H1 (cell line): ENCODE results near the gene GPC1. TPM values are rescaled to one million over a fixed set of nuclear protein-coding genes. Genes with fewer than 3 reads are reported as not detected.

Experiments used
- CTCF ChIA-PET: fragments of 300-600 bp; sonication (Branson Sonifier 250); formaldehyde crosslinking; loops from one replicate; lab custom pipeline; 2021; ENCODE audit not compliant: partially characterized antibody; lab: Charles Lee
- POLR2A ChIA-PET: fragments of 300-600 bp; sonication (Branson Sonifier 250); formaldehyde crosslinking; loops from one replicate; lab custom pipeline; 2021; ENCODE audit warnings: inconsistent platforms; ENCODE audit not compliant: partially characterized antibody; lab: Charles Lee
- DNase-seq, 2 experiments: peaks; one replicate each; pipeline versions ENCODE4 v3.0.0 to v3.0.0-alpha.2; 2010 to 2022; ENCODE audit warnings: low spot score in 2 of 2, low read depth in 1 of 2, mixed read lengths in 1 of 2
- FAIRE-seq: peaks from 2 replicates; lab custom pipeline; 2011; peaks lifted over from hg19 to GRCh38; lab: Jason Lieb, UNC
- H2AFZ ChIP-seq: 2 replicates; pipeline ENCODE4 v1.8.1; 2012; ENCODE audit warnings: low read length, inconsistent platforms
- H2AK5ac ChIP-seq: 2 replicates; pipeline ENCODE4 v1.6.1; 2013; ENCODE audit warnings: low read depth, low read length
- H2BK120ac ChIP-seq: replicated peaks from 2 replicates; pipeline ENCODE3; 2013; ENCODE audit warnings: low read depth, low read length, inconsistent platforms
- H2BK12ac ChIP-seq: 2 replicates; pipeline ENCODE4 v1.6.1; 2013; ENCODE audit warnings: low read depth, low read length
- H2BK15ac ChIP-seq: 2 replicates; pipeline ENCODE4 v1.6.1; 2013; ENCODE audit warnings: low read length
- H2BK20ac ChIP-seq: 2 replicates; pipeline ENCODE4 v1.6.1; 2013; ENCODE audit warnings: low read length
- H2BK5ac ChIP-seq: 2 replicates; pipeline ENCODE4 v1.6.1; 2013; ENCODE audit warnings: low read depth, low read length
- H3K14ac ChIP-seq: 2 replicates; pipeline ENCODE4 v1.6.1; 2013; ENCODE audit warnings: inconsistent platforms; ENCODE audit not compliant: insufficient read length
- H3K18ac ChIP-seq: 2 replicates; pipeline ENCODE4 v1.6.1; 2013; ENCODE audit warnings: low read length; ENCODE audit errors: extremely low read depth
- H3K23ac ChIP-seq: 2 replicates; pipeline ENCODE4 v1.6.1; 2013; ENCODE audit warnings: inconsistent platforms; ENCODE audit not compliant: insufficient read length
- H3K23me2 ChIP-seq: 2 replicates; pipeline ENCODE4 v1.6.1; 2013; ENCODE audit warnings: low read depth, low read length
- H3K27ac ChIP-seq: 2 replicates; pipeline ENCODE4 v1.6.1; 2011; ENCODE audit warnings: low read depth, low read length, inconsistent platforms
- H3K27me3 ChIP-seq, 4 experiments: replicated peaks in 1 of 4; 1 replicate in 1 of 4; 2 replicates in 3 of 4; pipeline versions ENCODE4 v1.6.1 to v1.8.1; 2011 to 2013; ENCODE audit warnings: low read length in 3 of 4, mild to moderate bottlenecking in 3 of 4, inconsistent platforms in 2 of 4, mixed read lengths in 2 of 4, moderate library complexity in 1 of 4; ENCODE audit not compliant: control insufficient read depth in 3 of 4, insufficient read depth in 3 of 4; ENCODE audit errors: extremely low read depth in 1 of 4
- H3K36me3 ChIP-seq, 4 experiments: 2 replicates each; pipeline versions ENCODE4 v1.6.1 to v1.8.1; 2011 to 2013; ENCODE audit warnings: mild to moderate bottlenecking in 4 of 4, low read length in 3 of 4, moderate library complexity in 2 of 4, control low read depth in 1 of 4, inconsistent platforms in 1 of 4; ENCODE audit not compliant: insufficient read depth in 4 of 4, control insufficient read depth in 2 of 4
- H3K4ac ChIP-seq: replicated peaks from 2 replicates; pipeline ENCODE3; 2013; ENCODE audit warnings: low read length, low read depth, mixed read lengths, inconsistent platforms; ENCODE audit not compliant: insufficient read length
- H3K4me1 ChIP-seq, 4 experiments: replicated peaks in 1 of 4; 1 replicate in 1 of 4; 2 replicates in 3 of 4; pipeline versions ENCODE4 v1.6.1 to v1.8.1; 2011 to 2013; ENCODE audit warnings: low read length in 3 of 4, inconsistent platforms in 2 of 4, mixed read lengths in 1 of 4; ENCODE audit not compliant: insufficient read depth in 4 of 4, control insufficient read depth in 3 of 4
- H3K4me2 ChIP-seq, 2 experiments: 2 replicates each; pipeline versions ENCODE4 v1.6.1 to v1.8.1; 2011 to 2013; ENCODE audit warnings: low read depth in 2 of 2, low read length in 2 of 2, control low read depth in 1 of 2, inconsistent platforms in 1 of 2, mild to moderate bottlenecking in 1 of 2; ENCODE audit not compliant: insufficient read depth in 1 of 2
- H3K4me3 ChIP-seq, 4 experiments: fragments of 200-600, 300-600 bp in 1 of 4; sonication (generic), shearing (Covaris generic), sonication (Bioruptor Twin) in 1 of 4; 2 replicates each; pipeline versions ENCODE4 v1.5.1 to v1.8.1; 2011 to 2016; ENCODE audit warnings: low read length in 4 of 4, low read depth in 3 of 4, control low read depth in 2 of 4, inconsistent platforms in 2 of 4, mild to moderate bottlenecking in 2 of 4, mixed read lengths in 1 of 4, moderate library complexity in 1 of 4; ENCODE audit not compliant: insufficient read depth in 2 of 4; ENCODE audit errors: extremely low read depth in 1 of 4
- H3K56ac ChIP-seq: replicated peaks from 2 replicates; pipeline ENCODE3; 2013; ENCODE audit warnings: low read depth, mild to moderate bottlenecking, mixed read lengths, low read length, inconsistent platforms; ENCODE audit not compliant: insufficient read length
- H3K79me1 ChIP-seq: 2 replicates; pipeline ENCODE4 v1.6.1; 2013; ENCODE audit warnings: low read depth, low read length, control low read depth
- H3K79me2 ChIP-seq, 2 experiments: 2 replicates each; pipeline versions ENCODE4 v1.6.1 to v1.8.1; 2012 to 2013; ENCODE audit warnings: low read length in 2 of 2, mild to moderate bottlenecking in 2 of 2, inconsistent platforms in 1 of 2; ENCODE audit not compliant: insufficient read depth in 2 of 2, control insufficient read depth in 1 of 2
- H3K9ac ChIP-seq, 4 experiments: replicated peaks in 1 of 4; 1 replicate in 1 of 4; 2 replicates in 3 of 4; pipeline versions ENCODE4 v1.6.1 to v1.8.1; 2011 to 2013; ENCODE audit warnings: low read depth in 3 of 4, low read length in 3 of 4, control low read depth in 2 of 4, mild to moderate bottlenecking in 2 of 4, moderate library complexity in 2 of 4, inconsistent platforms in 1 of 4; ENCODE audit errors: extremely low read depth in 1 of 4
- H3K9me3 ChIP-seq, 2 experiments: 2 replicates each; pipeline versions ENCODE4 v1.6.1 to v1.8.1; 2012 to 2013; ENCODE audit warnings: mild to moderate bottlenecking in 2 of 2, moderate library complexity in 2 of 2, control low read depth in 1 of 2, inconsistent platforms in 1 of 2, low read depth in 1 of 2, low read length in 1 of 2, mixed read lengths in 1 of 2; ENCODE audit not compliant: insufficient read depth in 2 of 2
- H4K20me1 ChIP-seq, 2 experiments: replicated peaks in 1 of 2; 2 replicates each; pipeline versions ENCODE3 to v1.8.1; 2011 to 2013; ENCODE audit warnings: inconsistent platforms in 2 of 2, low read length in 2 of 2, mild to moderate bottlenecking in 1 of 2; ENCODE audit not compliant: insufficient read depth in 2 of 2, control insufficient read depth in 1 of 2
- H4K5ac ChIP-seq: 2 replicates; pipeline ENCODE4 v1.6.1; 2013; ENCODE audit warnings: low read length, low read depth, mixed read lengths, inconsistent platforms; ENCODE audit not compliant: insufficient read length
- H4K8ac ChIP-seq: 2 replicates; pipeline ENCODE4 v1.8.0; 2013; ENCODE audit warnings: mild to moderate bottlenecking, moderate library complexity, low read length, inconsistent platforms; ENCODE audit not compliant: insufficient read depth; ENCODE audit errors: extremely low read depth
- H4K91ac ChIP-seq: replicated peaks from 2 replicates; pipeline ENCODE3; 2013; ENCODE audit warnings: low read length, mixed read lengths, inconsistent platforms; ENCODE audit not compliant: insufficient read length
- BACH1 ChIP-seq: IDR thresholded peaks from 2 replicates; pipeline ENCODE4 v1.6.1; 2012; ENCODE audit warnings: low read length, improper control_type of control experiment
- CBX5 ChIP-seq: fragments of 300-800, 300-1000 bp; sonication (generic); IDR thresholded peaks from 2 replicates; pipeline ENCODE4 v1.7.1; 2016; ENCODE audit warnings: antibody characterized with exemption, low read length, low read depth
- SUZ12 ChIP-seq: fragments of 200-600 bp; sonication (generic); IDR thresholded peaks from 2 replicates; pipeline ENCODE4 v1.6.1; 2012; ENCODE audit warnings: mild to moderate bottlenecking, inconsistent platforms, low read length, moderate library complexity, mixed read lengths
- WGBS, 2 experiments: shearing (Covaris generic) in 1 of 2; methylation state at CpG; one replicate each; pipeline versions ENCODE4 v1.1.6 to v1.1.7; 2013 to 2015; ENCODE audit warnings: low lambda C conversion rate in 2 of 2, mixed read lengths in 2 of 2, inconsistent platforms in 1 of 2, low coverage in 1 of 2, missing lambda C conversion rate in 1 of 2; ENCODE audit not compliant: insufficient replicate concordance in 2 of 2, insufficient coverage in 1 of 2, insufficient read length in 1 of 2; ENCODE audit errors: extremely low coverage in 1 of 2, missing lambda C conversion rate in 1 of 2; 5-methylcytosine and 5-hydroxymethylcytosine counted together
- polyA plus RNA-seq, 7 experiments: library from polyadenylated mRNA; depleted of rRNA in 3 of 7; stranded (reverse) in 5 of 7; unstranded in 2 of 7; fragments of >200 nt in 5 of 7; fragments of 200-250 nt in 2 of 7; gene quantifications; 1 replicate in 5 of 7; 2 replicates in 1 of 7; 4 replicates in 1 of 7; pipeline versions ENCODE4 v1.2.1 to v1.2.3, GENCODE V29; 2011 to 2013; ENCODE audit warnings: missing spikeins in 2 of 7, mixed read lengths in 2 of 7
- total RNA-seq: library from RNA; stranded (reverse); fragmentation: NEBNext Ultra II Directional; extraction: Animal tissue kit (Norgen Biotek cat#: 25700); gene quantifications from 2 replicates; pipeline ENCODE4 v1.2.1, GENCODE V29; 2021
- TF ChIP-seq, protein P1 (sequence below): IDR thresholded peaks from 2 replicates; pipeline ENCODE4 v1.6.1; 2012; ENCODE audit warnings: inconsistent platforms
- TF ChIP-seq, protein P2 (sequence below): IDR thresholded peaks from 2 replicates; pipeline ENCODE4 v1.6.1; 2012; ENCODE audit warnings: inconsistent platforms

Gene GPC1
- total and polyA plus RNA-seq, 2 of the 8 experiments (the other 6 are each of a cell fraction or from before 2014, with no cell fraction given), result 21.9 to 28.3 TPM

- H3K9ac ChIP-seq, result no peak overlapping the region
- POLR2A ChIA-PET, result interaction anchor here (0.8 kb wide), 1 partner anchor 21 kb away, joined by 3 read pairs; no protein-coding TSS in a partner anchor
- H3K9me3 ChIP-seq, result no peaks in the 10 kb centered on the region; a peak in 1 of 4 replicates
These were observed 1.3 kb upstream of the GPC1 start for GRCh38 chr2:240433973-240434727.

More at GRCh38 chr2:240433973-240434727, 1.3 kb upstream of the GPC1 start:
- Histone ChIP-seq H3K79me1 (no peaks in the 10 kb centered on the region), H3K4ac (no peak overlapping the region), H3K23me2 (peaks cover 7% of the 10 kb centered on the region; the same call in 1 of the 2 replicates), H4K5ac (no peak overlapping the region), H3K27ac (no peak overlapping the region), H3K23ac (no peak overlapping the region), H4K8ac (no peak overlapping the region), H3K27me3 (peaks cover 14 to 36% (median 23%) of the 10 kb centered on the region in 4 experiments), H2AFZ (no peak overlapping the region), H2BK12ac (no peak overlapping the region), H3K36me3 (no peaks in the 10 kb centered on the region), H3K4me1 (peaks cover 0 to 19% (median 1%) of the 10 kb centered on the region in 4 experiments; a peak in 6 of 7 replicates), H3K4me2 (peak overlapping the region; percentile 80 to 88), H3K56ac (no peak overlapping the region), H3K79me2 (peaks cover 0 to 9% of the 10 kb centered on the region in 2 experiments; a peak in 1 of 4 replicates), H2AK5ac (0 out of 2 replicates have a peak overlapping the region, but pooled peaks have one; percentile 39), H2BK15ac (no peak overlapping the region), H4K20me1 (peaks cover 19 to 22% of the 10 kb centered on the region in 2 experiments), H3K14ac (no peak overlapping the region), H2BK20ac (no peak overlapping the region), H2BK5ac (no peak overlapping the region), H3K4me3 (peak overlapping the region; percentile 56 to 93 (median 66)), H4K91ac (no peak overlapping the region), H3K18ac (peak overlapping the region; percentile 32; the same call in 1 of the 2 replicates), H2BK120ac (no peak overlapping the region)
- 75% methylated on average over 13 of the region's 16 CpGs; no CpG with 5 or more reads in 1 of the 2 experiments for WGBS, 2 experiments
- CTCF ChIA-PET, result no interaction called here
- DNase-seq, result no peak
- no peak for FAIRE-seq
- TF ChIP-seq SUZ12 (no peak), BACH1 (no peak), CBX5 (no peak)
- TF ChIP-seq, protein P1, sequence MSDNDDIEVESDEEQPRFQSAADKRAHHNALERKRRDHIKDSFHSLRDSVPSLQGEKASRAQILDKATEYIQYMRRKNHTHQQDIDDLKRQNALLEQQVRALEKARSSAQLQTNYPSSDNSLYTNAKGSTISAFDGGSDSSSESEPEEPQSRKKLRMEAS, result peak; percentile 17; the same call in 1 of the 2 replicates
- TF ChIP-seq, protein P2, sequence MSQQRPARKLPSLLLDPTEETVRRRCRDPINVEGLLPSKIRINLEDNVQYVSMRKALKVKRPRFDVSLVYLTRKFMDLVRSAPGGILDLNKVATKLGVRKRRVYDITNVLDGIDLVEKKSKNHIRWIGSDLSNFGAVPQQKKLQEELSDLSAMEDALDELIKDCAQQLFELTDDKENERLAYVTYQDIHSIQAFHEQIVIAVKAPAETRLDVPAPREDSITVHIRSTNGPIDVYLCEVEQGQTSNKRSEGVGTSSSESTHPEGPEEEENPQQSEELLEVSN, result peak; percentile 44; the same call in 1 of the 2 replicates
